Breast epithelium (tissue), 4 donors: ENCODE measurements around the gene HIGD1B. TPM values are rescaled to one million over a fixed set of nuclear protein-coding genes. Genes with fewer than 3 reads are reported as not detected.

ENCODE experiments used
- DNase-seq, 2 donors: peaks; one replicate each; pipeline ENCODE4 v3.0.0-alpha.2; 2019; ENCODE audit warnings: low spot score in 2 of 2
- H3K27ac ChIP-seq, 2 donors: fragments of 200-600 bp; sonication (generic) in 1 of 2; one replicate each; pipeline ENCODE4 v1.5.1; 2016 to 2019; ENCODE audit warnings: mild to moderate bottlenecking in 1 of 2
- H3K27me3 ChIP-seq, 2 donors: fragments of 200-600 bp; sonication (generic) in 1 of 2; one replicate each; pipeline versions ENCODE4 v1.5.1 to v1.6.0; 2017 to 2019; ENCODE audit warnings: control low read depth in 1 of 2, mild to moderate bottlenecking in 1 of 2
- H3K36me3 ChIP-seq: fragments of 200-600 bp; one replicate; pipeline ENCODE4 v1.5.1; 2019
- H3K4me1 ChIP-seq, 2 donors: fragments of 200-600 bp; sonication (generic); one replicate each; pipeline ENCODE4 v1.5.1; 2016 to 2019; ENCODE audit warnings: control low read depth in 1 of 2
- H3K4me3 ChIP-seq, 3 donors: fragments of 200-600 bp; sonication (generic); 1 replicate in 2 of 3; 2 replicates in 1 of 3; pipeline ENCODE4 v1.5.1; 2016 to 2019; ENCODE audit warnings: mild to moderate bottlenecking in 3 of 3, moderate library complexity in 2 of 3
- H3K9me3 ChIP-seq, 2 donors: fragments of 200-600 bp; sonication (generic) in 1 of 2; one replicate each; pipeline ENCODE4 v1.5.1; 2016 to 2019; ENCODE audit warnings: control low read depth in 1 of 2
- CTCF ChIP-seq, 3 donors: fragments of 450-650 bp; IDR thresholded peaks; one replicate each; pipeline ENCODE4 v1.5.1; 2016 to 2017; ENCODE audit warnings: antibody characterized with exemption in 3 of 3, mild to moderate bottlenecking in 3 of 3, moderate library complexity in 3 of 3
- POLR2A ChIP-seq: fragments of 450-650 bp; IDR thresholded peaks from one replicate; pipeline ENCODE4 v1.6.1; 2016; ENCODE audit warnings: antibody characterized with exemption, mild to moderate bottlenecking, moderate library complexity
- POLR2AphosphoS5 ChIP-seq, 3 donors: sonication (generic); formaldehyde crosslinking; IDR thresholded peaks; one replicate each; pipeline ENCODE4 v1.6.1; 2017; ENCODE audit warnings: antibody characterized with exemption in 3 of 3
- intact Hi-C: fragments of 100-400 bp; cut with DNase I; formaldehyde crosslinking; loops from one replicate; pipeline ENCODE4 v1.15.1; 2023; ENCODE audit warnings: low total_unique reads
- total RNA-seq, 3 donors: library from RNA; depleted of rRNA; stranded (reverse); fragments of >200 nt; gene quantifications; one replicate each; pipeline ENCODE4 v1.1.0, GENCODE V29; 2016

HIGD1B gene
- total RNA-seq, 3 donors from 2014 or later = 0.98 to 1.0 TPM; not detected in 1

- no peak for DNase-seq
- Histone ChIP-seq H3K9me3 (no peaks in the 10 kb centered on the region), H3K27ac (no peak overlapping the region), H3K4me3 (no peak overlapping the region), H3K4me1 (no peaks in the 10 kb centered on the region), H3K36me3 (no peaks in the 10 kb centered on the region), H3K27me3 (no peaks in the 10 kb centered on the region)
- intact Hi-C loops = no loop called here
- TF ChIP-seq CTCF (IDR thresholded peaks at IDR 0.05) = no peak
- TF ChIP-seq POLR2A = no peak
- no peak for TF ChIP-seq POLR2AphosphoS5 (IDR thresholded peaks at IDR 0.05)
Observed at GRCh38 chr17:44840936-44841335, 6.7 kb upstream of the HIGD1B start.

GRCh38 chr17:44842748-44843147 lies 4.9 kb upstream of the HIGD1B start:
- no peaks in the 10 kb centered on the region for H3K9me3 ChIP-seq
- H3K27me3 ChIP-seq = no peaks in the 10 kb centered on the region
- TF ChIP-seq CTCF (IDR thresholded peaks at IDR 0.05) (no peak), POLR2AphosphoS5 (IDR thresholded peaks at IDR 0.05) (no peak)
- H3K36me3 ChIP-seq = no peaks in the 10 kb centered on the region
- no peaks in the 10 kb centered on the region for H3K4me1 ChIP-seq
- DNase-seq = no peak
- H3K27ac ChIP-seq = peak overlapping the region in 1 of 2 donors; percentile 32
- intact Hi-C loops = no loop called here
- H3K4me3 ChIP-seq = no peak overlapping the region

- Histone ChIP-seq H3K9me3 (no peaks in the 10 kb centered on the region), H3K27ac (no peak overlapping the region), H3K27me3 (no peaks in the 10 kb centered on the region), H3K4me1 (no peaks in the 10 kb centered on the region), H3K4me3 (no peak overlapping the region), H3K36me3 (no peaks in the 10 kb centered on the region)
- no peak for DNase-seq
- intact Hi-C loops = no loop called here
- TF ChIP-seq POLR2A (no peak), POLR2AphosphoS5 (IDR thresholded peaks at IDR 0.05) (no peak), CTCF (IDR thresholded peaks at IDR 0.05) (no peak)
Observed at GRCh38 chr17:44844390-44844830, 3.3 kb upstream of the HIGD1B start.

GRCh38 chr17:44846206-44846605 lies 1.5 kb upstream of the HIGD1B start:
- TF ChIP-seq CTCF (IDR thresholded peaks at IDR 0.05) (no peak), POLR2AphosphoS5 (IDR thresholded peaks at IDR 0.05) (no peak)
- intact Hi-C loops = no loop called here
- no peak overlapping the region for H3K27ac ChIP-seq
- no peaks in the 10 kb centered on the region for H3K27me3 ChIP-seq
- no peak overlapping the region for H3K4me3 ChIP-seq
- H3K36me3 ChIP-seq = no peaks in the 10 kb centered on the region
- no peaks in the 10 kb centered on the region for H3K4me1 ChIP-seq
- DNase-seq = no peak
- no peaks in the 10 kb centered on the region for H3K9me3 ChIP-seq

- H3K4me3 ChIP-seq = no peak overlapping the region
- H3K4me1 ChIP-seq = no peaks in the 10 kb centered on the region
- TF ChIP-seq POLR2A (no peak), POLR2AphosphoS5 (IDR thresholded peaks at IDR 0.05) (no peak), CTCF (IDR thresholded peaks at IDR 0.05) (no peak)
- peak overlapping the region in 1 of 2 donors; percentile 25 for H3K27ac ChIP-seq
- no peaks in the 10 kb centered on the region for H3K27me3 ChIP-seq
- intact Hi-C loops = no loop called here
- H3K9me3 ChIP-seq = no peaks in the 10 kb centered on the region
- H3K36me3 ChIP-seq = peaks cover 5% of the 10 kb centered on the region
- no peak for DNase-seq
Observed at GRCh38 chr17:44848257-44848795, 643 bp downstream of the HIGD1B start.
